Measurements from ENCODE around the gene LIFR.
"Not testable (repeated sequence)": the region's sequence is repeated elsewhere in the genome, so short reads cannot be mapped to it uniquely, and the experiment has no call there.

The LIFR gene

DNA sequence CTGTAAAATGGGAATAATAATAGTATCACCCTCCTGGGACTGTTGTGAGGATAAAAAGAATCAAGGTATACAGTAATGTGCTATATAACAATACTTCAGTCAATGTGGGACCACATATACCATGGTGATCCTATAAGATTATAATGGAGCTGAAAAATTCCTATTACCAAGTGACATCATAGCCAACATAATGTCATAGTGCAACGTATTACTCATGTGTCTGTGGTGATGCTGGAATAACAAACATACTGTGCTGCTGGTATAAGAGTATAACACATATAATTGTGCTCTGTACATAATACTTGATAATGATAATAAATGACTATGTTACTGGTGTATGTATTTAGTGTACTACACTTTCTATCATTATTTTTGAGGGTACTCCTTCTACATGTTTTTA is 38.1 kb downstream of the LIFR start:
- Histone ChIP-seq H3K27me3 (ENCODE audit: insufficient read depth, low read depth) (no peaks in the 10 kb centered on the region), H2AFZ (ENCODE audit: low read depth) (no peak overlapping the region), H3K9ac (no peak overlapping the region), H3K4me3 (IDR thresholded peaks at IDR 0.05; ENCODE audit: insufficient read depth, low read depth, low read length) (no peak overlapping the region), H3K4me1 (ENCODE audit: low read depth, poor library complexity, severe bottlenecking) (no peaks in the 10 kb centered on the region), H3K27ac (no peak overlapping the region), H4K20me1 (ENCODE audit: insufficient read depth) (no peaks in the 10 kb centered on the region), H3K4me2 (no peak overlapping the region), H3K36me3 (ENCODE audit: insufficient read depth) (no peaks in the 10 kb centered on the region), H3K79me2 (ENCODE audit: insufficient read depth, low read depth) (no peaks in the 10 kb centered on the region)
- TF ChIP-seq, protein P1, sequence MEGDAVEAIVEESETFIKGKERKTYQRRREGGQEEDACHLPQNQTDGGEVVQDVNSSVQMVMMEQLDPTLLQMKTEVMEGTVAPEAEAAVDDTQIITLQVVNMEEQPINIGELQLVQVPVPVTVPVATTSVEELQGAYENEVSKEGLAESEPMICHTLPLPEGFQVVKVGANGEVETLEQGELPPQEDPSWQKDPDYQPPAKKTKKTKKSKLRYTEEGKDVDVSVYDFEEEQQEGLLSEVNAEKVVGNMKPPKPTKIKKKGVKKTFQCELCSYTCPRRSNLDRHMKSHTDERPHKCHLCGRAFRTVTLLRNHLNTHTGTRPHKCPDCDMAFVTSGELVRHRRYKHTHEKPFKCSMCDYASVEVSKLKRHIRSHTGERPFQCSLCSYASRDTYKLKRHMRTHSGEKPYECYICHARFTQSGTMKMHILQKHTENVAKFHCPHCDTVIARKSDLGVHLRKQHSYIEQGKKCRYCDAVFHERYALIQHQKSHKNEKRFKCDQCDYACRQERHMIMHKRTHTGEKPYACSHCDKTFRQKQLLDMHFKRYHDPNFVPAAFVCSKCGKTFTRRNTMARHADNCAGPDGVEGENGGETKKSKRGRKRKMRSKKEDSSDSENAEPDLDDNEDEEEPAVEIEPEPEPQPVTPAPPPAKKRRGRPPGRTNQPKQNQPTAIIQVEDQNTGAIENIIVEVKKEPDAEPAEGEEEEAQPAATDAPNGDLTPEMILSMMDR (conservative IDR thresholded peaks at IDR 0.05; ENCODE audit: low read depth, low read length), result no peak

- H3K9ac ChIP-seq; H3K4me2 ChIP-seq; H2AFZ ChIP-seq (ENCODE audit: low read depth); H3K36me3 ChIP-seq (ENCODE audit: insufficient read depth); H3K27ac ChIP-seq; H3K4me3 ChIP-seq (IDR thresholded peaks at IDR 0.05; ENCODE audit: insufficient read depth, low read depth, low read length); H3K4me1 ChIP-seq (ENCODE audit: low read depth, poor library complexity, severe bottlenecking); H3K79me2 ChIP-seq (ENCODE audit: insufficient read depth, low read depth); H4K20me1 ChIP-seq (ENCODE audit: insufficient read depth); H3K27me3 ChIP-seq (ENCODE audit: insufficient read depth, low read depth): not testable (repeated sequence)
These were observed 39.8 kb downstream of the LIFR start for GRCh38 chr5:38516649-38517048.

DNA sequence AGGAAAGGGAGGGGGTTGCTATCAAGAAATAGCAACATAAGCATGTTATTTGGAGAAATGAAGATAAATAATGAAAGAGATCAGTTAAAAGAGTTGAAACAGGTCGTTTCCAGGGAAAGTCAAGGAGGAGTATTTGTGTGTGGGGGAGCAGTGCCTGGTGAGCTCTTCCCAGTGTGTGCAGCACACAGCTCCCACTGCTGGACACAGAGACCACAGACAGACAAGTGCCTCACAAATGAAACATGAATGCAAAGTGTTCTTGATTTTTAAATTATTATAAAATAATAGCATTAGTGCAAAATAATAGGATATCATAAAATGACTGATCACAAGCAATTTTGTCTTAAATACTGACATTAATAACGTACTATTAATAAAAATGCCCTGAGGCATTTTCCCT is 40.8 kb downstream of the LIFR start:
- Histone ChIP-seq H3K27me3 (ENCODE audit: insufficient read depth, low read depth) (no peaks in the 10 kb centered on the region), H3K9ac (no peak overlapping the region), H3K27ac (no peak overlapping the region), H3K79me2 (ENCODE audit: insufficient read depth, low read depth) (no peaks in the 10 kb centered on the region), H3K36me3 (ENCODE audit: insufficient read depth) (no peaks in the 10 kb centered on the region), H2AFZ (ENCODE audit: low read depth) (no peak overlapping the region), H4K20me1 (ENCODE audit: insufficient read depth) (no peaks in the 10 kb centered on the region), H3K4me2 (no peak overlapping the region), H3K4me1 (ENCODE audit: low read depth, poor library complexity, severe bottlenecking) (no peaks in the 10 kb centered on the region), H3K4me3 (IDR thresholded peaks at IDR 0.05; ENCODE audit: insufficient read depth, low read depth, low read length) (no peak overlapping the region)
- TF ChIP-seq, protein P1 (conservative IDR thresholded peaks at IDR 0.05; ENCODE audit: low read depth, low read length), result no peak

DNA sequence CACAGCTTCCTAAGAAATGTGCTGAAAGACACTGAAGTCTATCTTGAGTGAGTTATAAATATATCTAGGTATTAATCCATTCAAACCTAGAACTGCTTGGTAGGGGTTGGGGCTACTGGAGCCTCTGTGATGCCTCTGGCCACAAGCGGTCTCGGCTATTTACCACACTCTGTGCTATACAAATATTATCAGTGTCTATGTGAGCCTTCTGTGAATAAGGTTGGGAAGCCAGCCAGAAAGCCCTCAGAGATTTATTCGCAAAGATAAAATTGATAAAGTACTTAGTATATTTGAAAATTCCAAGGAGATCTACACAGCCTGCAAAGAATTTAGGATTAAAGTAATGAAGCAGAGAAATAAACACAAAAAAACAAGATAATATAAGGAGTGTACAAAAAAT is 41.4 kb downstream of the LIFR start:
- H3K9ac ChIP-seq, result no peak overlapping the region
- H2AFZ ChIP-seq (ENCODE audit: low read depth), result no peak overlapping the region
- H3K27ac ChIP-seq, result no peak overlapping the region
- H3K4me3 ChIP-seq (IDR thresholded peaks at IDR 0.05; ENCODE audit: insufficient read depth, low read depth, low read length), result no peak overlapping the region
- no peak overlapping the region for H3K4me2 ChIP-seq
- H3K27me3 ChIP-seq (ENCODE audit: insufficient read depth, low read depth), result no peaks in the 10 kb centered on the region
- no peaks in the 10 kb centered on the region for H3K36me3 ChIP-seq (ENCODE audit: insufficient read depth)
- no peaks in the 10 kb centered on the region for H4K20me1 ChIP-seq (ENCODE audit: insufficient read depth)
- H3K79me2 ChIP-seq (ENCODE audit: insufficient read depth, low read depth), result no peaks in the 10 kb centered on the region
- no peaks in the 10 kb centered on the region for H3K4me1 ChIP-seq (ENCODE audit: low read depth, poor library complexity, severe bottlenecking)
- TF ChIP-seq, protein P1 (conservative IDR thresholded peaks at IDR 0.05; ENCODE audit: low read depth, low read length), result no peak

DNA sequence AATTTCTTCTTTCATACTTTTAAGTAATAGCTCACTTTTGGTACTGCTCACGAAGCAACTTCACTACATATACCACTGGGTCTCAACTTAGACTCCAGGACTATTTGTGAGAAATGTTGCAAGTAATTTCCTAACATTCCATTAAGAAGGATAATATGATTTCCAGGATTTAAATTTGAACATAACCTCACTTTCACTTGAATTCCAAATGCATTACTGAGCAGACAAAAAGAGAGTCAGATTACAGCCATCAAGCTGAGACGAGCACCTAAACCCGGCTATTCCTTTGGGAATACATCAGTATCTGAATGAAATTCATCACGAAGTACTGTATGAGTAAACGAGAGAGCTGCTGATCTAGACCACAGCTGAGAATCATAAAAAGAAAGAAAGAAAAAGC is 47.3 kb downstream of the LIFR start:
- Histone ChIP-seq H3K4me3 (IDR thresholded peaks at IDR 0.05; ENCODE audit: insufficient read depth, low read depth, low read length) (no peak overlapping the region), H3K27me3 (ENCODE audit: insufficient read depth, low read depth) (no peaks in the 10 kb centered on the region), H3K79me2 (ENCODE audit: insufficient read depth, low read depth) (no peaks in the 10 kb centered on the region), H3K36me3 (ENCODE audit: insufficient read depth) (no peaks in the 10 kb centered on the region), H3K4me1 (ENCODE audit: low read depth, poor library complexity, severe bottlenecking) (no peaks in the 10 kb centered on the region), H3K9ac (no peak overlapping the region), H3K4me2 (no peak overlapping the region), H3K27ac (no peak overlapping the region), H4K20me1 (ENCODE audit: insufficient read depth) (no peaks in the 10 kb centered on the region), H2AFZ (ENCODE audit: low read depth) (no peak overlapping the region)
- TF ChIP-seq, protein P1 (conservative IDR thresholded peaks at IDR 0.05; ENCODE audit: low read depth, low read length), result no peak

All from KMS-11 (cell line).